NCI-H748 (cell line): ENCODE measurements around the gene CNTN1.

ENCODE experiments used
- DNase-seq: peaks from one replicate; lab custom pipeline; 2025; ENCODE audit not compliant: unreplicated experiment; lab: John Stamatoyannopoulos, UW

CNTN1 gene

DNA sequence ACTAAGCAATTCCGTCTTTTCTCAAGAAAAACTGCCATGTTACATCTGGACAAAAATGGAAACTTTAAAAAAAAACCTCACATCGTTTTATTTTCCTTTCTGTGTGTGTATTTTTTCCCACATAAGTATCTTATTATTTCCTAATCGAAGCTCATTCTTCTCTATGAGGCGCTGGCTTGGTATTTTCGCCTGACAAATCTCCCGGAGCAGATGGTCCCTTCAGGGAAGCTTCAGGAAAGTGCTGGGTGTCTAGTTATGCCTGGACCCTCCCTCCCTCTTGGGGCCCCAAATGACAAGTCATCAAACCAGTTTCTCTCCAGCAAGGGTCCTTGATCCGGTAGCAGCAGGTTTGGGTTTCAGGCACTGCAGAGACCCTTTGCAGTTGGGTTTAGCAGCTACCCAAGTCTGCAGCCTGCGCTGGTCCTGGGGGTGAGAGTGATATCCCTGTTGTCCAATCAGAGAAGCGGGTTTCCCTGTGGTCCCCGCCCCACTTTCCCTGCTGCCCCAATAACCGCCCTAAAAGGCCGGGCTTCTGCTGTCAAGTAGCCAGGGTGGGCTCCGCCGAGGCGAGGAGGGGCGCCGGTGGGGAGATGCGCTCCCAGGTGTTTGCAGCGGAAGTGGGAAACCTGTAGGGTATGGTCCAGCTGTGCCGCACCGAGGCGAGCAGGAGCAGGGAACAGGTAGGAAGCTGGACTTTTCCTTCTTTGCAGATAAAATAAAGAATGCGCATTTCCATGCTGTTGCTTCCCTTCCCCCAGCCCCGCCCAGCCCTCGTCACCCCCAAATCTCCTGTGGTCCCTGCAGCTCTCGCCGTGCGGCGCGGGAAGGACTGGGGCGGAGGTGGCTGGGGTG is at the start of gene CNTN1:
TSS of gene CNTN1 (plus strand) at position 527 of the 852 bp plus-strand sequence.
- peak; percentile 83 for DNase-seq

DNA sequence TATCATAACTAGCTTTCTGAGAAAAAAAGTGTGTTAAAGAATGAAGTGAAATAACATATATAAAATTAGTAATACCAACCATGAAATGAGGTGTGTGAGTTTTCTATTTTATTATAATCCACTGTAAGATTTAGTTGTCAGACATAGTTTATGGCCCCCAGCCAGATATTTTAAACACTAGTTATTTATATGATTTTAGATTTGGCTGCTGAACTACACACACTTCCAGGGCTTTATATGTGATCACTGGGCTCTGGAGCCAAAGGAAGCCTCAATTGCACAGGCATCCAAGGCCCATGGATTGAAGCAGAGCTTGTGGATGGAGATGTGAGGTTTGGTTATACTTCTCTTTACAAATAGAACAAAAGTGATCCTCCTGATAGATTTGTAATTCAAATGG is 48.7 kb upstream of the CNTN1 start:
- DNase-seq, result no peak

DNA sequence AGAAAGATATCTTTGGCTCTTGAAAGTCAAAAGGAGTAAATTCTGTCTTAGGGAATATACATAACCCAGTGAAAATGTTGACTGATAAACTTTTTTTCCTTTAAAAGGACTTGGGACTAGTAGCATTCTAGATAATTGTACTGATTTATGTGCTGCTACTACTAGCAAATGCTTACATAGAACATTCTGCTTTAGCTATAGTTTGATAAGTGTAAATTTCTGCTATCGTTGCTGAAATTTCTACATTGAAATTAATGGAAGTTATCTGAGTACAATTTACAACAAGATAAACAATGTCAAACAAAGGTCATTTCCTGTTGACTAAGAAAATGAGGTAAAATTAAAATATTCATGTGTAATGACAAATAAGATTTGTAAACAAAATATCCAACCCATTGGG is 48.3 kb upstream of the CNTN1 start:
- no peak for DNase-seq

DNA sequence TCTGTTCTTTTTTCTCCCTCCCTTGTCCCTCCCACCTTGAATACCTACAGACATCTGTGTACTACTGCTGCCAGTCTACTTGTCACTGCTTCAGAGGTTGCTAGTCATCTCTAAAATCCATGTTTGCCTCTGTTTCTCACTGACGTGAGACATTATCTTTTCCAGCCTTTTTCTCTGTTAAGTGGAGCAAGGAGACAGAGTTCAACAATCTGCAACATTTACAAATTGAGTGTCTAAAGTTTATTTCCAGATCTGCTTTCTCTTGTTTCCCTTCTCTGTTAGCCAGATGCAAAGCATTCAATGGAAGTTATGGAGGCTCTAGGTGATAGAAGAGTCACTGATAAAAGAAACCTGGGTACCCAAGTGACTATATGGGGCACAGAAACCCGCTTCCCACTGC is 47.5 kb upstream of the CNTN1 start:
- DNase-seq, result no peak

DNA sequence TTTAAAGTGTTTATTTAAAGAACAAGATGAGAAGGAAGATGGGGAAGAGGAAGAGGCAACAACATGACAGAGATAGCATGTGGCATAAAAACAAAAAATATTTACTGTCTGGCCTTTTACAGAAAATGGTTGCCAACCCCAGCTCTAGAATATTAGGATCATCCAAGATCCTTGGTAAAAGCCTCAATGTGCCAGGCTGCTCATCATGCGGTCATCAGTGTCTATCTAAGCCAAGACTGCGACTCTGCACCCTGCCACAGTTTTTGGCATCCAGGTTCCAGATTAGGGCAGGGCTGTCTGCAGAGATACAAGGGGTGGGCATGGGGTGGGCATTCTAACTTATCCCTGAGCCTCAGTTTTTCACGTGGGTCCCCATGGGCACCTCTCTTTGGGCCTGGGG is 46.9 kb upstream of the CNTN1 start:
- no peak for DNase-seq

DNA sequence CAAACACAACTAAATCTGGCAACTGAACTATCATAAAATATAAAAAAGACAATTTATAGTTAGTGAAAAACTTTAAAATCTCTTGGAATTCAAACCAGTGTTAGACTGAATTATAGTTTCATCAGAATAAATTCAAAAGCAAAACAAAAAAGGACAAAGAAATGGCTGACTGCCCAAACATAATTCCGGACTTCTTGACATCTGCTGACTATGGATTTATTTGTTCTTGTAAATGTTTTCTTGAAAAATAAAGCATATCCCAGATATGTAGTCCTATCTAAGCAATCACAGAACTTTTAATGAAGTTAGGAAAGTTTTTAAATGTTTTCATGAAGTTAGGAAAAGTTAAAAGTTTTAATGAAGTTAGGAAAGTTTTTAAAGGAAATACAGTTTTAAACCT is 45.8 kb upstream of the CNTN1 start:
- DNase-seq, result no peak

DNA sequence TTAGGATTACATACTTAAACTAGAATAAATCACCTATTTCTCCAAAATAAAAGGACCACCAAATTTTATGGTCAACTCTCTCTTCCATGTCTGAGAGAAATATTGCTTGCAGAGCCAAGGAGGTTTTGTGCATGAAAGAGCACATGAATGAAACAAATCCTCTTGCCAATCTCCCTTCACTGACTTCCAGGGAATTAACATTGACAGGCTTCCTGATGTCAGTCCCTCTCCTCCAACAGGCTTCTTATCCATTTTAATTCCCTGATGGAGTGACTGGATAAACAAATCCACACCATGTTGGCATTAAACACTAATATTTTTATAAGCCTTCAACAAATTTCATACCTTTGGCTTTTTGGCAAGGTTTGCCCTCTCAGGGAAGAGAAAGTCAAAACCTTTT is 45.3 kb upstream of the CNTN1 start:
- no peak for DNase-seq

DNA sequence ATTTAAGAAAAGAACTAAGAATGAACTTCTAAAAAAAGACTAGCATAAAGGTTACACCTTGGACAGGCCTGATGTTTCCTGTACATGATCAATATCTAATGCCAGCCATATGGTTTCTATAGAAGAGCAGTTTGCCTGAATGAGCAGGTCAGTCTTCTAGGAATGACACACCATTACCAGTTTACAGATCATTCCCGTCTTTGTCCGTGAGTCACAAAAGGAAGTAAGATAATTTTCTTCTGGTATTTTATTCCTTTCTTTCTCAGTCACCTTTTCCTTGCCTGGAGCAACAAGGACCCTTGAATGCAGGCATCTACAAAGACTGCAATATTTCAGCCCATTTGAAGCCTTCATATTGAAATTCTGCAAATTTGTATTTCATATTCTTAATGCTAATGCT is 44.6 kb upstream of the CNTN1 start:
- no peak for DNase-seq

DNA sequence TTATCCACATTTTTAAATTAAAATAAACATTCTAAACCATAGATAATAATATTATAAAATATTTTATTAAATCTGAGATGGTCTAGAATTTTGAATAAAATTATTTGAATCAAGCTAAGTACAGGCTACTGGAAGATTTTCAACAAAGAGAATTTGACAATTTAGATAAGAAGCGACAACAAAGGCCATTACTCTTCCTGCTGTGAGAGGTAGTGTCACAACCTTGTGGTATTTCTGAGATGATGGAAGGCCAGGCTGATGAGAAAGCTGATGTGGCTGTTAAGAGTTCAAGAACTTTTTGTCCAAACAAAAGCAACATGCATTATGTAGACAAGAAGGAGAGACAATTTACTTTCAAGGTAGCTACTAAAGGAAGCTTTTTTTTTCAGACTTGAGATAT is 43.7 kb upstream of the CNTN1 start:
- DNase-seq, result no peak

DNA sequence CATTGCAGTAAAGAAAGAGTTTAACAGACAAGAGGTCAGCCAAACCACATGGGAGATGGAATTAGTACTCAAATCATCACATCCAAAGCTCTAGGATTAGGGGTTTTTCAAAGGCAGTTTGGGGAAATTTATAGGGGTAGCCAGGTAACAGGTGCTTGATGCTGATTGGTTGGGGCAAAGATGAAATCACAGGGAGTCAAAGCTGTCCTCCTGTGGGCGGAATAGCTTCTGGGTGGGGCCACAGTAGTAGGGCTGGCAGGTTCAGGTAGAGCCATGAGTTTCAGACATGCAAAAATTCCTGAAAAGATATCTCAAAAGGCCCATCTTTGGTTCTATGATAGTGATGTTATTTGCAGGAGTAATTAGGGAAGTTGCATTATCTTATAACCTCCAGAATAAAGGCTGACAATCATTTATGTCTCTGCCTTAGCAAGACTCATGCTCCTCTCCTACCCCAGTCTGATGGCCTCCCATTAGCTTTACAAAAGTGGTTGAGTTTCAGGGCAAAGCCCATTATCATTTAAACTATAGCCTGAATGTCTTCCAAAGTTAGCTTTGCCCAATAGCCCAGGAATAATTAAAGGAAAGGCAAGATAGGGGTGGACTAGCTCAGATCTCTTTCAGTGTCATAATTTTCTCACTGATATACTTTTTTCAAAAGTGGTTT is 42.1 kb upstream of the CNTN1 start:
- DNase-seq, result no peak

DNA sequence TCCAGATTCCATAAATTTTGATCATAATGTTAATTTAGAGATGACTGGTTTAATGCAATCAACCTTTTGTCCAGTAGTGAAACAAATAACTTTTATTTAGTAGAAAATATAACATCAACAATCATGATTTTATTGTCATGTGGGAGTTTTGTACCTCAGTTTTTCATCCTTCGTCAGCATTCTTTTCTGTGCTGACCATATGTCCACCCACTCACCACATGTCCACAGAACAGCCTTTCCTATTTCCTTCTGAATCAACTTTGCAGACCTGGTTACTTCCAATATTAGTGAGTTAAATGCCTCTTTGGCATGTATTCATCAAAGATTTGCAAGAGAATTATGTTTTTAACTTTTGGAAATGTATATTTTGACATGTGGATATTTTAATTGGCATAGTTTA is 36.8 kb upstream of the CNTN1 start:
- DNase-seq, result no peak

DNA sequence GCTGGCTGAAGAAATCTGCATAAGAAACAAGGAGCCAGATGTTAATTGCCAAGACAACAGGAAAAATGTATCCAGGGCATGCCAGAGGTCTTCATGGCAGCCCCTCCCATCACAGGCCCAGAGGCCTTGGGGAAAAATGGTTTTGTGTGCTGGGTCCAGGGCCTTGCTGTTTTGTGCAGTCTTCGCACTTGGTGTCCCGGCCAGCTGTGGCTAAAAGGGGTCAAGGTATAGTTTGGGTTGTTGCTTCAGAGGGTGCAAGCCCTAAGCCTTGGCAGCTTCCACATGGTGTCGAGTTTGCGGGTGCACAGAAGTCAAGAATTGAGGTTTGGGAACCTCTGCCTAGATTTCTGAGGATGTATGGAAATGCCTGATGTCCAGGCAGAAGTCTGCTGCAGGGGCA is 29.9 kb upstream of the CNTN1 start:
- no peak for DNase-seq

DNA sequence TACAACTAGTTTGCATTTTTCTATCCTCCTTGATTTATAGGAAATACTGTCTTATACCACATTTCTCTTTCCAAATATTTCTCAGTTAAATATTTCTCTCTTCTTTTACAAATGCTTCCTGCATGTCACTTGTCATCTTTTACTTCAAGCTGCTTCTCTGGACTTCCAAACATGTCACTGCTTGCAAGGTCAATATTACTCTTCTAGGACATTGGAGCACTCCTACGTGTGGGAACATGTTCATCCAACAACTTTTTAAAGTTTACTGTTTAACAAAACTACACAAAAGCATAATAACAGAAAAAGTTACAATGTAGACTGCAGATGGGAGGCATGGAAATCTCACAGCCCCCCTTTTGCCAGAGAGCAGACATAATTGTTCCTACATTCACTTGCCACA is 28.5 kb upstream of the CNTN1 start:
- no peak for DNase-seq

DNA sequence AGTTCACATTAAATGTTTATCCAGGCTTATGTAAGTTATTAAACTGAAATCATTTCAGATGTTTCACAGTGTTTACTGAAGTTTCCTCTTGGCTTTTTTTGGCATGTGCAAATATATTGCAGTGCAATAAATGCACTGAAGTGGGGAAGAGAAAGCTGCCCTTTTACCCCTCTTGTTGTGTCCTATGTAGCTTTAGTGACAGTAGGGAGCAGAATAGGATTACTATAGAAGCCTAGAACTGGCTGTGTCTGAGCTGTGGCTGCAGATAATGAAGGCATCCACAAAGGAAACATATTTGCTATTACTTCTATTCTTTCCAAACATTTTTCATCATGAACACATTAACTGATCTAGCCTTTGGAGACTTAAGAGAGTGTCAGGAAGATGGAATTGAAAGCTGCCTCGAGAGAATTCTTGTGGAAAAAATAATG is 24.1 kb upstream of the CNTN1 start:
- no peak for DNase-seq

DNA sequence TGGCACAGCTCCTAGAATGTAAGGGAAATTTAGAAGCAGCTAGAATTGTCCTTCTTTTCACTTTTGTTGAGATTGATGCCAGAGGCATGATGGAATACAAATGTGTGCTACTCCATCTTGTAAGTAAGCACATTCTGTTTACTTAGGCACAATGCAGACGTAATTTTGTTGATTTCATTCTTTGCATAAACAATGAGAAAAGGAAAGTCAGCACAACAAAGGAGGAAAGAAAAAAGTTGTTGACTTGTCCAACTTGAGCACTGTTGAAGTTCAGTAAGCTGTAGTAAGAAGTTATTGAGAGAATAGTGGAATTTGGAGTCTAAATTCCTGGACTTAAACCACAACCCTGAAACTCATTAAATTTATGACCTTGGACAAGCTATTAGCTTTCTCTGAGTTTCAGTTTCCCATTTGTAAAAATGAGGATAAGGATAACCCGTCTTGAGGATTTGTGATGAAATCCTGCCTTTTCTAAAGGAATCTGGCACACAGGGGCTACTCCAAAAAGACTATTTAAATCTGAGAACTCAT is 19.4 kb upstream of the CNTN1 start:
- no peak for DNase-seq

DNA sequence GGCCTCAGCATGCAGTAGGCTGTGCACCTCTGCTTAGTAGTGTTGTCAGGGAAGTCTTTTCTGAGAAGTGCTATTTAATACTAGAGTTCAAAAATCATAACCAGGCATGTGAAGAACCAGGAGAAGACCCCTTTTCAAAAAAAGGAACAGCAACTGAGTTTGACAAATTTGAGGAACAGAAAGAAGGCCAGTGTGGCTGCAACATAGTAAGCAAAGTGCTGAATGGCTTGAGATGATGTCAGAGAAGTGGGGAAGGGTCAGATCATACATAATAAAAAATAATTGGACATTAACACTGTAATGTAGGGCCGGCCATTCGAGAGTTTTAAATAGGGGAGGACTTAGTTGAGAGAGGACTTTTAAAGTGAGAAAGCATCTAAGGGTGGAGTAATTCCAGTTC is 11.1 kb upstream of the CNTN1 start:
- no peak for DNase-seq

DNA sequence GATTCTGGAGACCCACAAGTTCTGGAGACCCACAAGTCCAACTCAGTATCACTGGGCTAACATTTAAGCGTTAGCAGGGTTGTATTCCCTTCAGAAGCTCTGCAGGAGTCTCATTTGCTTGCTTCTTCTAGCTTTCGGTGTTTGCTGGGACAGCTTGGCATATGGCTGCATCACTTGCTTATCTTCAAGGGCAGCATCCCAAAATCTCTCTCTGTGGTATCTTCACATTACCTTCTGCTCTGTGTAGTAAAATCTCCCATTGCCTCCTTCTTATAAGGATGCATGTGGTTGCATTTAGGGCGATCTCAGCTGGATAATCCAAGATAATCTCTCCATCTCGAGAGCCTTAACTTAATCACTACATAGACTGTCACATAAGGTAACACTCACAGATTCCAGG is 7.3 kb upstream of the CNTN1 start:
- no peak for DNase-seq

DNA sequence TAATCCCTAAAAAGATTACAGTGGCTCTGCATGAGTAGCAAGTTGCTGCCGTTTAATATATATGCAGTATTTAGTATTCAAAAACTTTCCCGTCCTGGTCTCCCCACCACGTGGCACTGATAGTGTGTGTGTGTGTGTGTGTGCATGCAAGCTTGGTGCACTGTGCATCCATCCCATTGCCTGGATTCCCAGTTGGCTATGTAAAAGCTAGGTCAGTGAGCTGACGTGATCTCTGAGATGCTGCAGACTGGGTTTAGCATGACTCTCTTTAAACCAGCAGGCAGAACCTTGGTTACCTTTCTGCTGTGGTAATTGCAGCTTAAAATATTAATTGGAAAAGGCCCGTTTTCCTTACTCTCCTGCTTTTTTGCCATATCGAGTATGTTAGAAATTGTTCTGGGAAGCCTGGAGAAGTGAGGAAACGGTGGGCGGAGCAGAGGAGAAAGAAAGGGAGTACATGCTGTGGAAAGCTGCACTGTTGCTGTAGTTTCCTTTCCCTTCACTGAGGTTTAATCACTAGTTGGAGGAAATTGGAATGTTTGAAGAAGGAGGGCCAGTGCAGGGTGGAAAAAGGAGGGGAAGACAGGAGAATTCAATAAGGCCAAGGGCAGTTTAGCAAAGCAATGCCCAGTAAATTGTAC is 4.0 kb upstream of the CNTN1 start:
- DNase-seq, result no peak

DNA sequence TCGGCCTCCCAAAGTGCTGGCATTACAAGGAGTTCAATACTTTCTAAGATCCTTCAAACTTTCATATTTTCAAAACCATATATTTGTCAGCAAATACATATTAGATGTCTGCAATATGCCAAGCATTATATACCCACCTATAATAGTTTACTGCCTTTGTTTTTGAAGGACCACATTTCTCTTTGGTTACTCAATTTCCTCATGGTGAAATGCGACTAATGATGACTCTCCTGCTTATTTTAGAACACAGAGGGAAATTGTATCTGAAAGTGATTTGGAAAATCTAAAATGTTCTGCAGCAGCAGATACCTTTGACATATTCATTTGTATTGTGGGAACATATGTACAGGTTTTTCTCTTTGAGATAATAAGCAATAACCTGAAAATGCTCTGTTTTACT is 2.7 kb upstream of the CNTN1 start:
- DNase-seq, result no peak

DNA sequence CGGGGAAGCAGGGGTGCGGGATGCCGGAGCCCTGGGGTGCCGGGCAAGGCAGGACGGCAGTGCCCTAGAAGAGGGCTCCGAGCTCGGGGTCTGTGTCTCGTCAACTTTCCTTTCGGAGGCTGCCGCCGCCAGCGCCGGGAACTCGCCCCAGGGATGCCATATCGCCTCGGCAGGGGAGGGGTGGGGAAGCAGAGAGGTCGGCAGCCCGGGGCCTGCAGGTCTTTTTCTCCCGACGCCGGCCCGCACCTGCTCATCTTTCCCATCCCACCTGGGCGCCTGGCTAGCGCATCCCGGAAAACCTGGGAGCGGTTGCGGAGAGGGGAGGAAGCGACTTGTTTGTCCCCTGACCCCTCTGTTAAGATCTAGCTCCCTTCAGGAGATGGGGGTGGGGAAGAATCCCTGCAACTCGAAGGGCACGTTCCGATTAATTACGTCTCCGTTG is 547 bp downstream of the CNTN1 start:
- peak; percentile 70 for DNase-seq

DNA sequence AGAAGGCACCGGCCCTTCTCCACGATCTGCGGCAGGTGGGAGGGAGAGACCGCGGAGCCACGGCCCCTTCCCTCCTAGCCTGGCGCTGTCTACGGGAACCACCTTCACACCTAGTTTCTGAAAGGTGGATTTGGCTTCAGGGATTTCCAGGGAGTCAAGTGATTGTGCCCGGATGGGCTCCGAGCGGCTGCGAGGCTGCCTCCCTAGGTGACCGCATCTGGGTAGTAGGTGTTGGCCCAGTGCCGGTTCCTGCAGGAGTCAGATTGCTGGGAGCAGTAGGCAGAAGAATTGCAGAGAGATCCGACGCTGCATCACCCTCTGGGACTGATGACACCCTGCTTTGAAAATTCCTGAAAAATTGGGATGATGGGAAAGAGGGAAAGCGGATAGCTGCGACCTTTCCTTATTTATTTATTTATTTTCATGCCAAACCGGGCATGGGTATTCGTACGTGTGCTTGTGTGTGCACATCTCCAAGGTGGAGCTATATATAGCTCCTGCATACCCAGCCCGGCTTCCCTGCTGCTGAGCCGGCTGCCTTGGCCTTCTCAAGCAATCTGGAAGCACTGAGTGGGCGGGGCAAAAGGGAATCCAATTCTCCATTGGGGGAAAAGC is 1.1 kb downstream of the CNTN1 start:
- peak; percentile 70 for DNase-seq
